Upper lobe of right lung (tissue), 1 donor: ENCODE results near the gene UNC93A. TPM values are rescaled to one million over a fixed set of nuclear protein-coding genes. Genes with fewer than 3 reads are reported as not detected.
"Not testable (repeated sequence)": the region's sequence is repeated elsewhere in the genome, so short reads cannot be mapped to it uniquely, and the experiment has no call there.

Source experiments
- ATAC-seq: fragments of 200-7000 bp; cut with Tn5 transposase; one replicate; pipeline ENCODE4 v1.9.1; 2020; ENCODE audit warnings: mild to moderate bottlenecking, moderate library complexity
- DNase-seq: peaks from one replicate; pipeline ENCODE4 v3.0.0-alpha.2; 2020
- H3K27ac ChIP-seq: fragments of 200-600 bp; one replicate; pipeline ENCODE4 v1.8.0; 2022
- H3K27me3 ChIP-seq: fragments of 200-600 bp; one replicate; pipeline ENCODE4 v1.8.0; 2022; ENCODE audit warnings: mild to moderate bottlenecking
- H3K36me3 ChIP-seq: fragments of 200-600 bp; one replicate; pipeline ENCODE4 v1.8.0; 2022
- H3K4me1 ChIP-seq: fragments of 200-600 bp; one replicate; pipeline ENCODE4 v1.8.0; 2022
- H3K4me3 ChIP-seq: fragments of 200-600 bp; one replicate; pipeline ENCODE4 v1.8.0; 2022; ENCODE audit warnings: mild to moderate bottlenecking
- H3K9me3 ChIP-seq: fragments of 200-600 bp; one replicate; pipeline ENCODE4 v1.8.0; 2022
- intact Hi-C: fragments of 100-400 bp; cut with DNase I; formaldehyde crosslinking; loops from one replicate; pipeline ENCODE4 v1.11.0; 2022
- total RNA-seq: library from RNA; stranded (reverse); fragmentation: NEBNext Ultra II Directional; extraction: Animal tissue kit (Norgen Biotek cat#: 25700); gene quantifications from one replicate; pipeline ENCODE4 v1.2.1, GENCODE V29; 2021
- TF ChIP-seq, protein P1 (sequence below): fragments of 200-600 bp; IDR thresholded peaks from one replicate; pipeline ENCODE4 v1.8.0; 2022; ENCODE audit warnings: antibody characterized with exemption
- donor health status: DM: no; HTN: yes; CAD: no; lungs with severe emphysema.

UNC93A gene
- total RNA-seq, 1 donor from 2014 or later, result not detected

DNA sequence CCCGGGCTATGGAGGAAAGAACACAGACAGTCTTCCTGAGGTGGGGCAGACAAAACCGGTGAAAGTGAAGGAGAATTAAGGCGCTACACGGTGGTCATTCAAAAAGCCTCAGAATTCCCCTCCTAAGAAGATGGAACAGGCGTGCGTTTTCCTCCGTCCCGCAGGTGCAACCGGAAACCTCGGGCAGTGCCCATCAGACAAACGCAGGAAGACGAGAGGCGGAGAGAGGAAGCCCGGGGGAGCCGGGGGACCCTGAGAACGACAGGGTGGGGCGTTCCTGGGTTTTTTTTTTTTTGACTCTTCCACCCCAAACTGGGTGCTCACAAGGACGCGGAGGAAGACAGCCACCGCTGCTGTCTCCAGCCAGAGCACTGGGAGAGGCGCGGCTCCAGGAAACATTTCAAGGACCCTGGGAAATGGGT is 59.2 kb downstream of the UNC93A start:
- Histone ChIP-seq H3K27ac (peak overlapping the region; percentile 72), H3K4me3 (peak overlapping the region; percentile 52), H3K27me3 (no peaks in the 10 kb centered on the region), H3K4me1 (peaks cover 9% of the 10 kb centered on the region), H3K9me3 (no peaks in the 10 kb centered on the region), H3K36me3 (no peaks in the 10 kb centered on the region)
- TF ChIP-seq, protein P1, sequence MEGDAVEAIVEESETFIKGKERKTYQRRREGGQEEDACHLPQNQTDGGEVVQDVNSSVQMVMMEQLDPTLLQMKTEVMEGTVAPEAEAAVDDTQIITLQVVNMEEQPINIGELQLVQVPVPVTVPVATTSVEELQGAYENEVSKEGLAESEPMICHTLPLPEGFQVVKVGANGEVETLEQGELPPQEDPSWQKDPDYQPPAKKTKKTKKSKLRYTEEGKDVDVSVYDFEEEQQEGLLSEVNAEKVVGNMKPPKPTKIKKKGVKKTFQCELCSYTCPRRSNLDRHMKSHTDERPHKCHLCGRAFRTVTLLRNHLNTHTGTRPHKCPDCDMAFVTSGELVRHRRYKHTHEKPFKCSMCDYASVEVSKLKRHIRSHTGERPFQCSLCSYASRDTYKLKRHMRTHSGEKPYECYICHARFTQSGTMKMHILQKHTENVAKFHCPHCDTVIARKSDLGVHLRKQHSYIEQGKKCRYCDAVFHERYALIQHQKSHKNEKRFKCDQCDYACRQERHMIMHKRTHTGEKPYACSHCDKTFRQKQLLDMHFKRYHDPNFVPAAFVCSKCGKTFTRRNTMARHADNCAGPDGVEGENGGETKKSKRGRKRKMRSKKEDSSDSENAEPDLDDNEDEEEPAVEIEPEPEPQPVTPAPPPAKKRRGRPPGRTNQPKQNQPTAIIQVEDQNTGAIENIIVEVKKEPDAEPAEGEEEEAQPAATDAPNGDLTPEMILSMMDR, result no peak
- ATAC-seq (peak; percentile 27), DNase-seq (no peak)
- intact Hi-C loops, result no loop called here

DNA sequence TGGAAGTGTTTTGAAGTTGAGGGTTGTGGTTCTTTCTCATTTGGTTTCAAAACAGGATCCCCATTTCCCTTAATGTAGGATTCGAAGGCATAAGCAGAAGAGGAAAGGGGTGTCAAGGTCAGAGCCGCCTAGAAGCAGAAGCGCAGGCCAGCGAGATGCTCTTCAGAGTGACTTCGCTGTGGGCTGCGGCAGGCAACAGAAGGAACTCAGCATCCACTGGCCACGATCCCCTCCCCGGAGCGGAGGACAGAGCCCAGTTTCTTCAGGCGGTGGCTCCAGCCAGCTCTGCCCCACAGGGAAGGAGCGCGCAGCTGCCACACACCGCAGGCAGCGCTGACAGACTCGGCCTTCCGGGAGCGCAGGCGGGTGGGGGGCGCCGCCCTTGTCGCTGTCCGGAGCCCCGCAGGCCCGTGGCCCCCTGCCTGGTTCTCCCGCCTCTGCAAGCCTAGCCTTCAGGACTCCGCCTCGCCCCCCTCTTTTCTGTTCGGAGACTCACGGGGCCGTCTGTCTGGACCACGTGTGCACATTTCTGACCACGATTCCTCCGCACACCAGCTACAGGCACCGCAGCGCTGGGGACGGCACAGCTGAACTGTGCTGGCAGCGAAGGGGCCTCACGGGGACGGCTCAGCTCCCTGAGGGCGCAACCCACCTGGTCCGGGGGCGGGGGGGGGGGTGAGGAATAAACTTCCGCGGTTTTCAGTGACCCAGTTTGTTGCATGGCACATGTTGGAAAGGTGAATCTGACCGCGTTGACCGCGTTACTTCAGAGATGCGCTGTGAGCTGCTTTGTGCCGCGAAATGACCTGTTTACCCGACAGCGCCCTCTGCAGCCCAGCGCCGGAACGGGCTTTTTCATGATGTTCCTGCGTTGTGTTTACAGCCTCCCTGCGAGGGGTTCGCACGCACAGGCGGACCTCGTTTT is 59.9 kb downstream of the UNC93A start:
- ATAC-seq (peak; percentile 89), DNase-seq (peak; percentile 86)
- Histone ChIP-seq H3K9me3 (no peaks in the 10 kb centered on the region), H3K4me3 (peak overlapping the region; percentile 52), H3K27me3 (peaks cover 5% of the 10 kb centered on the region), H3K27ac (peak overlapping the region; percentile 72), H3K36me3 (no peaks in the 10 kb centered on the region), H3K4me1 (peaks cover 9% of the 10 kb centered on the region)
- intact Hi-C loops, result no loop called here
- TF ChIP-seq, protein P1, result peak; percentile 73

DNA sequence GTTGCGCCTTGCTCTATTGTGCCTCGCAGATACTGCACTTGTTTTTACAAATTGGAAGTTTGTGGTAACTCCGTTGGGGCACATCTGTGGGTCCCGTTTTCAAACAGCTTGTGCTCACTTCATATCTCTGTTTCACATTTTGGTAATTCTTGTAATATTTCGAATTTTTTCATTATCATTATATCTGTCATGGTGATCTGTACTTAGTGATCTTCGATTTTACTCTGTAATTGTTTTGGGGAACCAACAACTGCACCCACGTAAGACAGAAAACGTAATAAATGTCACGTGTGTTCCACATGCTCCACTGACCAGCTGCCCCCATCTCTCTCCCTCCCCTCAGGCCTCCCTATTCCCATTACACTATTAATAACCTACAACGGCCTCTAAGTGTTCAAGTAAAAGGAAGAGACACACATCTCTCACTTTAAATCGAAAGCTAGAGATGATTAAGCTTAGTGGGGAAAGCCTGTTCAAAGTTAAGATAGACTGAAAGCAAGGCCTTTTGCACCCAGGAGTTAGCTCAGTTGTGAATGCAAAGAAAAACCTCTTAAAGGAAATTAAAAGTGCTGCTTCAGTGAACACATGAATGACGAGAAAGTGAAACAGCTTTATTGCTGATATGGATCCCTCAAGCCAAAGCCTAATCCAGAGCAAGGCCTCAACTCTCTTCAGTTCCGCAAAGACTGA is 60.7 kb downstream of the UNC93A start:
- TF ChIP-seq, protein P1, result no peak
- no peaks in the 10 kb centered on the region for H3K9me3 ChIP-seq
- no peak for ATAC-seq
- H3K4me1 ChIP-seq, result peaks cover 9% of the 10 kb centered on the region
- no peaks in the 10 kb centered on the region for H3K36me3 ChIP-seq
- H3K27me3 ChIP-seq, result peaks cover 7% of the 10 kb centered on the region
- peak overlapping the region; percentile 52 for H3K4me3 ChIP-seq
- DNase-seq, result no peak
- H3K27ac ChIP-seq, result no peak overlapping the region
- intact Hi-C loops, result no loop called here

DNA sequence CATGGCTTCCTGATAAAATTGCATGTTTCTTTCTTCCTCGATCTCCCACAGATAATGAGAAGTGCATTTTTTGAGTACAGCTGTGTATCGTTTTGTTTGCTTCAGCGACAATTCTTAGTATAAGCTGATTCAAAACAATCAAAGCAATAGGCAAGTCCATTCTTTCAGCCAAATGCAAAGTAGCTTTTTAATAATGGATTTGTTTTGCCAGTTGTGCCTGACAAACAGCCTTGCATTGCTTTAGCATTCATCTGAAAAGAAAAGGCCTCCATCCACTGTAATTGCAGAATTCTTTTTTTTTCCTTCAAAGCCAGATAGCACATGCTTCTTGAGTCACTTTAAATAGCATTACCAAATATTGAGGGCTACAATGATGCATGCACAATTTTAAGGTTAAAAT is 65.8 kb downstream of the UNC93A start:
- ATAC-seq (no peak), DNase-seq (no peak)
- Histone ChIP-seq H3K27me3 (peaks cover 7% of the 10 kb centered on the region), H3K4me3 (no peak overlapping the region), H3K36me3 (no peaks in the 10 kb centered on the region), H3K4me1 (no peaks in the 10 kb centered on the region), H3K27ac (no peak overlapping the region), H3K9me3 (no peaks in the 10 kb centered on the region)
- TF ChIP-seq, protein P1, result no peak
- intact Hi-C loops, result no loop called here

DNA sequence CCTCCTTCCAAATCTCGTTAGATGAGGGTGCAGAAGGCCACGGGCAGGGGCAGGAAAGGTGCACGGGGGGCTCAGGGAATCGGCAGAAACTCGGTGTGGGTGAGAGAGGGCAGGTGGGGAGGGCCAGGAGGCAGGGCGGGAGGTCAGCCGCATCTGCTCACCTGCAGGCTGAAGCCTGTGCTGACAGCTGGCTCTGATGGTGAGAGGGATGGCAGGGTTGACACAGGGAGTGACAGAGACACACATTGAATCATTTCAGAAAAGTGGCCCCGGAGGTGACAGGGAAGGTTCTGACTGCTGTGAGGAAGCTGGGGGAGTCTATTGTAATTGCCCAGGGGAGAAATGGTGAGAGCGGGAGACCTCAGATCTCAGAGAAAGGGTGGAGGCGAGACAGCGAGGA is 67.3 kb downstream of the UNC93A start:
- H3K4me3 ChIP-seq, H3K27me3 ChIP-seq, H3K36me3 ChIP-seq, H3K4me1 ChIP-seq, intact Hi-C loops, ATAC-seq, H3K9me3 ChIP-seq, H3K27ac ChIP-seq, DNase-seq: not testable (repeated sequence)

DNA sequence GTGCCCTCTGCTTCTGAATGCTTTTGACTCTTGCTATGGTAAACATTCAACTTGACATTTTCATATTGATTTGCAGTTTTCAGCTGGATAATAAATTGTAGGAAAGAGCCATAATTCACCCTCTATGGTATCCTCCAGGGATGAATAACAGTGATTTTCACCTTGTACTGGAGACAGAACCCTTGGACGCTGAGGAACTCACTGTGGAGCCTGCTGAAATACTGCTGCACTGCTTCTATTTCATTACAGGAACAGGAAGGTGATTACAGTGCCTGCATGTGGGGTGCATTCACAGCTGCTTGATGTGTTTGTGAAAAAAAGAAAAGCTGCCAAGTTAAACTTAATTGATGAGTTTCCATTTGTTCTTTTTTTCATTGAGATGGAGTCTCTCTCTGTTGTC is 70.1 kb downstream of the UNC93A start:
- intact Hi-C loops, H3K27ac ChIP-seq, H3K9me3 ChIP-seq, ATAC-seq, H3K27me3 ChIP-seq, H3K36me3 ChIP-seq, H3K4me1 ChIP-seq, DNase-seq, H3K4me3 ChIP-seq: not testable (repeated sequence)

Other genes with a start within 250 kb of the UNC93A start
- gene CCR6, start 168.2 kb upstream of the UNC93A start, total RNA-seq, result 1.4 TPM
- gene GPR31, start 133.3 kb upstream of the UNC93A start, total RNA-seq, result not detected
- not detected for gene TTLL2, start 33.8 kb downstream of the UNC93A start, total RNA-seq